HFF-Myc (cell line): ENCODE data around the gene COL18A1.

Experiments used
- DNase-seq: peaks from one replicate; pipeline ENCODE4 v3.0.0-alpha.2; 2011; ENCODE audit warnings: low read depth; ENCODE audit errors: extremely low read depth
- H3K4me3 ChIP-seq: replicated peaks from 2 replicates; pipeline ENCODE4 v1.5.1; 2011; ENCODE audit warnings: low read depth, mild to moderate bottlenecking, control low read depth, low read length
- CTCF ChIP-seq: IDR thresholded peaks from 2 replicates; pipeline ENCODE4 v1.5.1; 2012; ENCODE audit warnings: mild to moderate bottlenecking, low read depth, low read length, control low read depth; ENCODE audit errors: missing control alignments

COL18A1 gene

GRCh38 chr21:45410865-45411809 is 6.2 kb downstream of the COL18A1 start:
- no peak for TF ChIP-seq CTCF

GRCh38 chr21:45411810-45412206 is 6.8 kb downstream of the COL18A1 start:
- no peak for DNase-seq
- TF ChIP-seq CTCF = no peak

More at GRCh38 chr21:45410865-45411809, 6.2 kb downstream of the COL18A1 start:
- H3K4me3 ChIP-seq = no peak overlapping the region
- no peak for DNase-seq

GRCh38 chr21:45412491-45412890 is 7.5 kb downstream of the COL18A1 start:
- H3K4me3 ChIP-seq = no peak overlapping the region
- no peak for DNase-seq
- no peak for TF ChIP-seq CTCF

More at GRCh38 chr21:45411810-45412206, 6.8 kb downstream of the COL18A1 start:
- no peak overlapping the region for H3K4me3 ChIP-seq

GRCh38 chr21:45412909-45413611 is 8.1 kb downstream of the COL18A1 start:
- no peak for TF ChIP-seq CTCF

GRCh38 chr21:45413922-45414321 is 9.0 kb downstream of the COL18A1 start:
- no peak for TF ChIP-seq CTCF
- no peak overlapping the region for H3K4me3 ChIP-seq
- no peak for DNase-seq

More at GRCh38 chr21:45412909-45413611, 8.1 kb downstream of the COL18A1 start:
- DNase-seq = no peak
- no peak overlapping the region for H3K4me3 ChIP-seq

- no peak for TF ChIP-seq CTCF
- DNase-seq = no peak
- no peak overlapping the region for H3K4me3 ChIP-seq
Observed at GRCh38 chr21:45414396-45415187, 9.6 kb downstream of the COL18A1 start.
